Dendritic cell treated with granulocyte-macrophage colony-stimulating factor and Interleukin-4, amounts not matched to agents 40 ng/mL and 50 ng/mL, for 4 days (primary cell): Measurements from ENCODE around the gene CNOT10.
"Not testable (repeated sequence)": the region's sequence is repeated elsewhere in the genome, so short reads cannot be mapped to it uniquely, and the experiment has no call there.

Experiments used
- H3K27ac Mint-ChIP-seq: one replicate; pipeline ENCODE4 v1.8.0; 2022; ENCODE audit warnings: mild to moderate bottlenecking, mixed read lengths
- H3K27me3 Mint-ChIP-seq: one replicate; pipeline ENCODE4 v1.8.0; 2022; ENCODE audit warnings: mild to moderate bottlenecking, mixed read lengths
- H3K36me3 Mint-ChIP-seq: one replicate; pipeline ENCODE4 v1.8.0; 2022; ENCODE audit warnings: low read depth, mixed read lengths
- H3K4me1 Mint-ChIP-seq: one replicate; pipeline ENCODE4 v1.8.0; 2022; ENCODE audit warnings: low read depth, mixed read lengths
- H3K4me3 Mint-ChIP-seq: one replicate; pipeline ENCODE4 v1.8.0; 2022; ENCODE audit warnings: mild to moderate bottlenecking, moderate library complexity, mixed read lengths
- H3K9me3 Mint-ChIP-seq: one replicate; pipeline ENCODE4 v1.8.0; 2022; ENCODE audit warnings: mixed read lengths
- intact Hi-C: fragments of 100-400 bp; cut with micrococcal nuclease; formaldehyde crosslinking; loops from one replicate; pipeline ENCODE4 v1.15.0; 2022

CNOT10 gene

DNA sequence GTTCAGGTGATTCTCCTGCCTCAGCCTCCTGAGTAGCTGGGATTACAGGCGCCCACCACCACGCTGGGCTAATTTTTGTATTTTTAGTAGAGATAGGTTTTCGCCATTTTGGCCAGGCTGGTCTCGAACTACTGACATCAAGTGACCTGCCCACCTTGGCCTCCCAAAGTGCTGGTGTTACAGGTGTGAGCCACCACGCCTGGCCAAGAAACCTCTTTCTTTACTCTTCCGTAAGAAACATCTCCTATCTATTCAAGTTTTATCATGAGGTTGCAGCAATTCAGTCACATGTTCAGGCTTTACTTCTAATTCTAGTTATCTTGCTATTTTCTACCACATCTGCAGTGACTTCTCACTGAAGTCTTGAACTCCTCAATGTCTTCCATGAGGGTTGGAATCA, 15.8 kb upstream of the CNOT10 start:
- not testable (repeated sequence) for H3K9me3 Mint-ChIP-seq, H3K4me3 Mint-ChIP-seq, H3K27me3 Mint-ChIP-seq, H3K27ac Mint-ChIP-seq, H3K36me3 Mint-ChIP-seq, H3K4me1 Mint-ChIP-seq
- intact Hi-C loops: loop anchor here (10.0 kb wide), 2 partner anchors 104 to 374 kb away; no protein-coding TSS in a partner anchor

DNA sequence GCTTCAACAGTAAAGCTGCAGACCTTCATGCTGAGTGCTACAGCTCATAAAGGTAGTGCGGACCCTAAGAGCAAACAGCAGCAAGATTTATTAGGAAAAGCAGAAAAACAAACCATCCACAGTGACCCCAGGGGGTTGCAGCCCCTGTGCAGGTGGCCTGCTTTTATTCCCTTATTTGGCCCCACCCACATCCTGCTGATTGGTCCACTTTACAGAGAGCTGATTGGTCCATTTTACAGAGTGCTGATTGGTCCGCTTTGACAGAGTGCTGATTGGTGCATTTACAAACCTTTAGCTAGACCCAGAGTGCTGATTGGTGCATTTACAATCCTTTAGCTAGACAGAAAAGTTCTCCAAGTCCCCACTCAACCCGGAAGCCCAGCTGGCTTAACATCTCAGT, 11.3 kb upstream of the CNOT10 start:
- not testable (repeated sequence) for H3K9me3 Mint-ChIP-seq, H3K4me1 Mint-ChIP-seq, H3K36me3 Mint-ChIP-seq

DNA sequence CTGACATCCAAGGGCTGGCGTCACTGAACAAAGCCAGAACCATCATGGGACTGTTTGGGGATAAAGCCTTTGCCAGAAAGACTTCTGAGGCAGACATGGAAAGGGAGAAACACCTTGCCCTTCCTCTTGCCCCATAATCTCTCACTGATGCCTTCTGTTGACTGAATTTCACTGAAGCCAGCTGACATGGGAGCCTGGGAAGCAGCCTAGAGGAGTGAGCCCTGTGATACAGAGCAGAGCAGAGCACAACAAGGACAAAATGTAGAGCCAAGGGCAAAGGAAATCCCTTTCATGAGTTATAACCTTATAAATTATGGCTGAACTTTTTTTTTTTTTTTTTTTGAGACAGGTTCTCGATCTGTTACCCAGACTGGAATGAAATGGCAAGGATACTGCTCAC, 9.8 kb upstream of the CNOT10 start:
- H3K9me3 Mint-ChIP-seq: peaks cover 6% of the 10 kb centered on the region
- no peak overlapping the region for H3K4me3 Mint-ChIP-seq
- no peak overlapping the region for H3K27ac Mint-ChIP-seq
- H3K27me3 Mint-ChIP-seq: peaks cover 3% of the 10 kb centered on the region
- H3K4me1 Mint-ChIP-seq: no peaks in the 10 kb centered on the region
- intact Hi-C loops: loop anchor here (10.0 kb wide), 1 partner anchor 300 kb away; no protein-coding TSS in a partner anchor
- no peaks in the 10 kb centered on the region for H3K36me3 Mint-ChIP-seq

More for the DNA sequence above, 11.3 kb upstream of the CNOT10 start:
- not testable (repeated sequence) for H3K4me3 Mint-ChIP-seq, H3K27me3 Mint-ChIP-seq, H3K27ac Mint-ChIP-seq
- intact Hi-C loops: loop anchor here (10.0 kb wide), 1 partner anchor 299 kb away; no protein-coding TSS in a partner anchor

DNA sequence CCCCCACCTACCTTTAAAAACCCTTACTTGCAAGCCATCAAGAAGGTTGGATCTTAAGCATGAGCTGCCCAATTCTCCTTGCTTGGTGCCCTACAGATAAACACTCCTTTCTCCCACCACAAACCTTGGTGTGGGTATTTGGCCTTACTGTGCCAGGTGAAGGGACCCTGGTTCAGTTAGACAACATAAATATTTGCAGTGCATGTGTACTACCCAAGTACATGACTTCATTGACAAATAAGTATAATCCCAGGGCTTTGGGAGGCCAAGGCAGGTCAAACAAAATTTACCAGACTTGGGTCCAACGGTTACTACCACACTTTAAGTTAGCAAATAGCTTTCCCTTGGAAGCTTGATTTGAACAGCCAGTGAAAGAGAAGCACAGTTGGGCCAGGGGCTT, 9.3 kb upstream of the CNOT10 start:
- H3K9me3 Mint-ChIP-seq: peaks cover 6% of the 10 kb centered on the region
- peaks cover 3% of the 10 kb centered on the region for H3K27me3 Mint-ChIP-seq
- intact Hi-C loops: loop anchor here (10.0 kb wide), 1 partner anchor 301 kb away; no protein-coding TSS in a partner anchor
- H3K27ac Mint-ChIP-seq: no peak overlapping the region
- no peak overlapping the region for H3K4me3 Mint-ChIP-seq
- H3K4me1 Mint-ChIP-seq: no peaks in the 10 kb centered on the region
- H3K36me3 Mint-ChIP-seq: no peaks in the 10 kb centered on the region

DNA sequence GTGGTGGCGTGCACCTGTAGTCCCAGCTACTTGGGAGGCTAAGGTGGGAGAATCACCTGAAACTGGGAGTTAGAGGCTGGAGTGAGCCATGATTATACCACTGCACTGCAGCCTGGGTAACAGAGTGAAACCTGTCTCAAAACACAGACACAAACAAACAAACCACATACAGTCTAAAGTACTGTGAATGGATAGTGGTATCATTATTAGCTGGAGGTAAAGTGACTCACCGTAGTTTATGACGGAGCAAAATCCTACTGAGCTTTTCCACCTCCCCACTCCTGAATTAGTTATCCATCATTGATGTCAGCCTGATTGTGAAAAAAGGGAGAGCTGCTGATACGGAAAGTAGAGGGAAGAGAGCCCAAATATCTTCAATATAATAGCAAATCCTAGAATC, 3.2 kb upstream of the CNOT10 start:
- intact Hi-C loops: loop anchor here (5.0 kb wide), 1 partner anchor 170 kb away; no protein-coding TSS in a partner anchor
- Mint-ChIP-seq H3K9me3 (no peaks in the 10 kb centered on the region), H3K36me3 (peaks cover under 1% of the 10 kb centered on the region), H3K27me3 (peaks cover 5% of the 10 kb centered on the region), H3K4me3 (no peak overlapping the region), H3K4me1 (peaks cover 13% of the 10 kb centered on the region), H3K27ac (no peak overlapping the region)

DNA sequence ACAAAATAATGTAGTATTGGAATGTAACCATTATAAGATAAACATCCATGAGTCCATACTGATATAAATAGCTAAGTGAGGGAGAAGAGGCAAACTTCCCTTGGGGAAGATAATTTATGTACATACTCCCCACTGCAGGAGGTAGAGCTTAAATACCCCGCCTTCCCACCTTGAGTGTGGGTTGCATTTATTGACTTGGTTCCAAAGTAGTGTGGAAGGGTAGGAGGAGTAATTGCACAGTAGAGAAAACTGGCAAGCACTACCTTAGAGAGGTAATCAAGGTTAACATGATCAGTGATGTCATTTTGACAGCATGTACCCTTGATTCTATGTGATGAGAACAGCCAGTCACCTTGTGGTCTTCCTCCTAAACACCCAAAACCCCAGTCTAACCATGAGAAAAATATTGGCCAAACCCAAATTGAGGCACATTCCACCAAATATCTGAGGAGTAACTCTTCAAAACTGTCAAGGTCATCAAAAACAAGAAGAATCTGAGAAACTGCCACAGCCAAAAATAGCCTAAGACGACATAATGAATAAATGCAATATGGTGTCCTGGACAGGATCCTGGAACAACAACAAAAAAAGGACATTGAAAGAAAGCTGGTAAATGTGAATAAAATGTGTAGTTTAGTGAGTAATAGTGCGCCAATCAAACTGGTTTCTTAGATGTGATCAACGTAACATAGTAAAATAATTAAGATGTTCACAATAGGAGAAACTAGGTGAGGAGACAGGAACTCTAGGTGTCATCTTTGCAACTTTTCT, 774 bp upstream of the CNOT10 start:
- intact Hi-C loops: loop anchor here (5.0 kb wide), 1 partner anchor 172 kb away; no protein-coding TSS in a partner anchor
- Mint-ChIP-seq H3K27me3 (peaks cover 5% of the 10 kb centered on the region), H3K36me3 (peaks cover 24% of the 10 kb centered on the region), H3K27ac (peak overlapping the region; percentile 91), H3K4me1 (peaks cover 26% of the 10 kb centered on the region), H3K4me3 (peak overlapping the region; percentile 98), H3K9me3 (no peaks in the 10 kb centered on the region)

DNA sequence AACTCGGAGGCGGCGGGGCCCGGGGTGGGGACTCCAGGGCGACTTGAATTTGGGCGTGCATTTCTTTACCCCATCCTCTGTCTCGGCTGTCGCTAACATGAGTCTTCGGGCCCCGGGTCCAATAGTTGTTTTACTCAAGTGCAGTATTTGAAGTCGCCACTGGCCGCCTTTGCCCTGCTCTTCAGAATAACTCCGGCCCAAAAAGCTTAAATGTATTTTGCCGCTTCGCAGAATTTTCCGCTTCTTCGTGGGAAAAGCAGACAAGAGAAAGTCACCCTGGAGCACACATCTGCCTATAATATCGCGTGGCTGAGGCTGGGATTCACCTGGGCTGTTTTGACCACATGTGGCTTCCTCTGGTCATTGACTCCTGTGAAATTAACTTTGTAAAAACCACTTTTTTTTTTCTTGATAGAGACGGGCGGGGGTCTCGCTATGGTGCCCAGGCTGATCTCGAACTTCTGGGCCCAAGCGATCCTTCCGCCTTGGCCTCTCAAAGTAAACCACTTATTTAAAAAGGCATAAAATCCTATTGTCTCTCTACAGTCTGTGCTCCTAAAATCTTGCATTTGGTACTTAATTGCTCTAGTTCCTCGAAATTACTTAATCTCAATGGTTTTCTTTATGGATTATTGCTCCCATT, 676 bp downstream of the CNOT10 start:
- intact Hi-C loops: loop anchor here (1.0 kb wide), 1 partner anchor 13 kb away; no protein-coding TSS in a partner anchor
- H3K4me3 Mint-ChIP-seq: peak overlapping the region; percentile 98
- H3K27ac Mint-ChIP-seq: peak overlapping the region; percentile 91
- peaks cover 26% of the 10 kb centered on the region for H3K4me1 Mint-ChIP-seq
- H3K9me3 Mint-ChIP-seq: no peaks in the 10 kb centered on the region
- H3K27me3 Mint-ChIP-seq: peaks cover 2% of the 10 kb centered on the region
- peaks cover 27% of the 10 kb centered on the region for H3K36me3 Mint-ChIP-seq

DNA sequence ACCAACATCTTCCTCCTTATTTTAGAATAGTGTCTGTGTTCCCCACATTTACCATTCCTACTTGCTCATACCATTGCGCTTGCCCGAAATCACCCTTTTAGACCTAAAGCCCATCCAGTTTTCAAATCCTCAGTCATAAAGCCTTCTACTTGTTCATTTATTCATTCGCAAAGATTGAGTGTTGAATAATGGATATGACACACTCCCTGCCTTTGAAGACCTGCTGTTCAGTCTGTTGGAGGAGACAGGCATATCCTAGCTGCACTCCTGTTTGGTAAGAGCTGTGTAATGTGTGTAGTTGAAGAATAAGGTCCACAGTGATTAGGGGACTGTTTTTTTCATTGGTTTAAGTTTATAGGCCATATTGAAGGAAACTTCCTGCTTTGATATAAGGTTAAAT, 1.7 kb downstream of the CNOT10 start:
- H3K9me3 Mint-ChIP-seq: no peaks in the 10 kb centered on the region
- peaks cover 34% of the 10 kb centered on the region for H3K36me3 Mint-ChIP-seq
- intact Hi-C loops: loop anchor here (1.0 kb wide), 1 partner anchor 12 kb away; no protein-coding TSS in a partner anchor
- no peak overlapping the region for H3K4me3 Mint-ChIP-seq
- H3K27me3 Mint-ChIP-seq: peaks cover 2% of the 10 kb centered on the region
- H3K4me1 Mint-ChIP-seq: peaks cover 26% of the 10 kb centered on the region
- H3K27ac Mint-ChIP-seq: no peak overlapping the region

DNA sequence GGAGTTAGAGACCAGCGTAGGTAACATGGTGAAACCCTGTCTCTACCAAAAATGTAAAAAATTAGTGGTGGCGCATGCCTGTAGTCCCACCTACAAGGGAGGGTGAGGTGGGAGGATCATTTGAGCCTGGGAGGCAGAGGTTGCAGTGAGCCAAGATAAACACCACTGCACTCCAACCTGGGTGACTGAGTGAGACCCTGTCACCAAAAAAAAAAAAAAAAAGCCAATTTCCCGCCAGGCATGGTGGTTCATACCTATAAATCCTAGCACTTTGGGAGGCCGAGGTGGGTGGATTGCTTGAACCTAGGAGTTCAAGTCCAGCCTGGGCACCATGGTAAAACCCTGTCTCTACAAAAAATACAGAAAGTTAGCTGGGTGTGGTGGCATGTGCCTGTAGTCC, 6.9 kb downstream of the CNOT10 start:
- Mint-ChIP-seq H3K4me3 (no peak overlapping the region), H3K4me1 (peaks cover 12% of the 10 kb centered on the region), H3K9me3 (no peaks in the 10 kb centered on the region), H3K27ac (no peak overlapping the region), H3K36me3 (peaks cover 33% of the 10 kb centered on the region), H3K27me3 (no peaks in the 10 kb centered on the region)
- intact Hi-C loops: no loop called here

DNA sequence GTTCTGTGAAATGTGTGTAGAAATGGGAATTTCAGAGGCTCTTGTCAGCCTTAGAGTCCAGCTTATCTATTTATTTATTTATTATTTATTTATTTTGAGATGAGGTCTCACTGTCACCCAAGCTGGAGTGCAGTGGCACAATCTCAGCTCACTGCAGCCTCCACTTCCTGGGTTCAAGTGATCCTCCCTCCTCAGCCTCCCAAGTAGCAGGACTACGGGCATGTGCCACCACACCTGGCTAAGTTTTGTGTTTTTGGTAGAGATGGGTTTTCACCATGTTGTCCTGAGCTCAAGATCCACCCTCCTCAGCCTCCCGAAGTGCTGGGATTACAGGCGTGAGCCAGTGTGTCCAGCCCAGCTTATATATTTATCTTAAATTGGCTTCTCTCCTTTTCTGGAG, 11.5 kb downstream of the CNOT10 start:
- Mint-ChIP-seq H3K27ac (no peak overlapping the region), H3K27me3 (no peaks in the 10 kb centered on the region), H3K4me1 (peaks cover 20% of the 10 kb centered on the region), H3K4me3 (no peak overlapping the region), H3K9me3 (no peaks in the 10 kb centered on the region), H3K36me3 (peaks cover 3% of the 10 kb centered on the region)
- intact Hi-C loops: no loop called here

DNA sequence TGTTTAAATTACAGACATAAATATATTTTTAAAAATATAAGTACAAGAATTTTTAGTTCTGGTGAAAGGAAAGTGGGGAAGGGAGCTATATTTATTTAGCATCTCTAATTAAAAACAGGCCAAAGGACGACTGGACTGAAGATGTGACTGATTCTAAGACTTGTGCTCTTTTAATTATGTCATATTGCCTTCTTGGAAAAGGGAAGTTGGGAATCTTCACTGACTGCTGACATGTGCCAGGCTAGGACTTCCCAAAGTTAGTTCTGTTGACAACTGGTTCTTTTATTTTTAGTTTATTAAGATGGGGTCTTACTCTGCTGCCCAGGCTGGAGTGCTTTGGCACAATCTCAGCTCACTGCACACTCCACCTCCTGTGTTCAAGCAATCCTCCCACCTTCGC, 13.5 kb downstream of the CNOT10 start:
- H3K27me3 Mint-ChIP-seq: no peaks in the 10 kb centered on the region
- peak overlapping the region; percentile 78 for H3K27ac Mint-ChIP-seq
- intact Hi-C loops: loop anchor here (1.0 kb wide), 1 partner anchor 12 kb away; no protein-coding TSS in a partner anchor

DNA sequence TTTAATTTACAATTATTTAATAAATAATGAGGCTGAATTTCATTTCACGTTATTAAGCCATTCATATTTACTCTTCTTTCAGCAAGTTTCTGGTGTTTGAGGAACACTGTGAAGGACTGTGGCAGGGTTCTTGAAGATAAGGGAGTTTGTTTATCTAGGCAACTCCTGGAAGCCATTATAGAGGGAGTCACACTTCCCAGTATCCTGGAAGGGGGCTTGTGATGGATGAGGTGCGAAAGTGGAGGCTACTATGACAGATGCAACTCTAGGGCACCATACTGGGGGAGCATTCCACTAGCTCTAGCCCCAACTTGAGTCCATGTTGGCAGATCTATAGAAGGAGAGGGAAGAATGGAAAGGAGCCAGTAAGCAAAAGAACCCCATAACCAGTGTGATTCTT, 14.4 kb downstream of the CNOT10 start:
- Mint-ChIP-seq H3K27ac (peak overlapping the region; percentile 78), H3K9me3 (no peaks in the 10 kb centered on the region), H3K36me3 (peaks cover 6% of the 10 kb centered on the region), H3K4me1 (peaks cover 31% of the 10 kb centered on the region), H3K4me3 (no peak overlapping the region), H3K27me3 (no peaks in the 10 kb centered on the region)
- intact Hi-C loops: no loop called here

More for the DNA sequence above, 13.5 kb downstream of the CNOT10 start:
- Mint-ChIP-seq H3K36me3 (peaks cover 6% of the 10 kb centered on the region), H3K9me3 (no peaks in the 10 kb centered on the region), H3K4me1 (peaks cover 27% of the 10 kb centered on the region), H3K4me3 (peak overlapping the region; percentile 6)

DNA sequence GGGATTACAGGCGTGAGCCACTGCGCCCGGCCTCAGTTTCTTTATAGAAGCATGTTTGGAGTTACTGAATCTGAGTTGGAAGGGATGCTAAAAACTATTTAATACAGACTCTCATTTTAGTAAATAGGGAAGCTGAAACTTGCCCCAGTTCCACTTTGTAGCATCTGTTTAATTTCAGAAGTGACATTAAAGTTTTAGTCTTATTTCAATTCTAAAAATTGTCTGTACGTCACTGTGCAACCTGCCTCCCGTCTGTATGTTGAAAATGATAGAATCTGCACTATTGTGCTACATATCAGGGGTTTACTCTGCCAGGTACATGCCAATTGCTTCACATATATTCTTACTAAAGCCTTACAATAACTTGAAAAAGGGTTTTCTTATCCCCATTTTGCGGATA, 15.3 kb downstream of the CNOT10 start:
- Mint-ChIP-seq H3K4me1 (peaks cover 34% of the 10 kb centered on the region), H3K27ac (peak overlapping the region; percentile 78), H3K36me3 (peaks cover 6% of the 10 kb centered on the region), H3K4me3 (no peak overlapping the region), H3K9me3 (no peaks in the 10 kb centered on the region), H3K27me3 (no peaks in the 10 kb centered on the region)
- intact Hi-C loops: no loop called here

DNA sequence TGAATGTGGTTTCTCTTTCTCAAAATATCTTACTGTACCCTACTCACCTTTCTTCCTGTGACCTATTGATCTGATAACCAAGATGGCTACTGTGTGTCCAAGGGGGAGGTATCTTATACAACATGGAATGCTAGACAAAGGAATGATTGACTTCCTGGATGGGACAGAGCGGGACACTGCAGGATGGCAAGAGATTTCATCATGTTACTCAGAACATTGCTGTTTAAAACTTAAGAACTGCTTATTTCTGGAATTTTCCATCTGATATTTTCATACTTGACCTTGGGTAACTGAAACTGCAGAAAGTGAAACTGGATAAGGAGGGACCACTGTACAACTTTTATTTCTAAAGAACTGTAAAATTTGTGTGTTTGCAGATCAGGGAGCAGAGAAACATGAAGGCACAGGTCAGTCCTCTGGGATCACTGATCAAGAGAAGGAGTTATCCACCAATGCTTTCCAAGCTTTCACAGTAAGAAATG, 18.5 kb downstream of the CNOT10 start:
- H3K27me3 Mint-ChIP-seq: no peaks in the 10 kb centered on the region
- peak overlapping the region; percentile 34 for H3K27ac Mint-ChIP-seq
- peaks cover 39% of the 10 kb centered on the region for H3K4me1 Mint-ChIP-seq
- peaks cover 12% of the 10 kb centered on the region for H3K36me3 Mint-ChIP-seq
- intact Hi-C loops: no loop called here
- H3K4me3 Mint-ChIP-seq: no peak overlapping the region
- H3K9me3 Mint-ChIP-seq: no peaks in the 10 kb centered on the region
